HepG2 (cell line): ENCODE measurements around the gene RNASE7.

ENCODE experiments used
- FOXK1 ChIP-seq: sonication (generic); formaldehyde crosslinking; IDR thresholded peaks from 2 replicates; pipeline ENCODE4 v1.4.0; 2020; ENCODE audit warnings: low read depth, missing genetic modification reagents, borderline replicate concordance
- HHEX ChIP-seq: IDR thresholded peaks from 2 replicates; pipeline ENCODE4 v1.6.1; 2016; ENCODE audit warnings: control low read depth
- ISX ChIP-seq: sonication (generic); formaldehyde crosslinking; conservative IDR thresholded peaks from 2 replicates; pipeline ENCODE4 v1.5.0; 2020; ENCODE audit warnings: missing genetic modification reagents
- MAFK ChIP-seq, 2 experiments: IDR thresholded peaks in 1 of 2; conservative IDR thresholded peaks in 1 of 2; 2 replicates each; pipeline ENCODE4 v1.6.1; 2011; ENCODE audit warnings: improper control_type of control experiment in 2 of 2, low read length in 2 of 2
- MED8 ChIP-seq: sonication (generic); formaldehyde crosslinking; IDR thresholded peaks from 2 replicates; pipeline ENCODE4 v1.8.1; 2023; ENCODE audit warnings: mild to moderate bottlenecking, missing genetic modification reagents; ENCODE audit not compliant: insufficient replicate concordance
- ZFX ChIP-seq: sonication (generic); formaldehyde crosslinking; IDR thresholded peaks from 2 replicates; pipeline ENCODE4 v1.4.0; 2020; ENCODE audit warnings: mild to moderate bottlenecking, low read depth, missing genetic modification reagents, moderate library complexity
- ZNF879 ChIP-seq: sonication (generic); formaldehyde crosslinking; IDR thresholded peaks from 2 replicates; pipeline ENCODE4 v1.8.1; 2023; ENCODE audit warnings: missing genetic modification reagents
- ZSCAN30 ChIP-seq: sonication (generic); formaldehyde crosslinking; IDR thresholded peaks from 2 replicates; pipeline ENCODE4 v1.5.0; 2020; ENCODE audit warnings: mild to moderate bottlenecking, missing genetic modification reagents
- TF ChIP-seq, protein P1 (sequence below): sonication (generic); formaldehyde crosslinking; IDR thresholded peaks from 2 replicates; pipeline ENCODE4 v1.8.0; 2022; ENCODE audit warnings: mild to moderate bottlenecking, missing genetic modification reagents, borderline replicate concordance
- TF ChIP-seq, protein P2 (sequence below): sonication (generic); formaldehyde crosslinking; IDR thresholded peaks from 2 replicates; pipeline ENCODE4 v1.5.0; 2020; ENCODE audit warnings: mild to moderate bottlenecking, missing genetic modification reagents, moderate library complexity
- TF ChIP-seq, protein P3 (sequence below): sonication (generic); formaldehyde crosslinking; IDR thresholded peaks from one replicate; pipeline ENCODE4 v1.5.1; 2020; ENCODE audit warnings: mild to moderate bottlenecking, missing genetic modification reagents; ENCODE audit errors: not compliant biosample characterization
- TF ChIP-seq, protein P4 (sequence below): sonication (generic); formaldehyde crosslinking; IDR thresholded peaks from 2 replicates; pipeline ENCODE4 v1.4.0; 2020; ENCODE audit warnings: missing genetic modification reagents

DNA sequence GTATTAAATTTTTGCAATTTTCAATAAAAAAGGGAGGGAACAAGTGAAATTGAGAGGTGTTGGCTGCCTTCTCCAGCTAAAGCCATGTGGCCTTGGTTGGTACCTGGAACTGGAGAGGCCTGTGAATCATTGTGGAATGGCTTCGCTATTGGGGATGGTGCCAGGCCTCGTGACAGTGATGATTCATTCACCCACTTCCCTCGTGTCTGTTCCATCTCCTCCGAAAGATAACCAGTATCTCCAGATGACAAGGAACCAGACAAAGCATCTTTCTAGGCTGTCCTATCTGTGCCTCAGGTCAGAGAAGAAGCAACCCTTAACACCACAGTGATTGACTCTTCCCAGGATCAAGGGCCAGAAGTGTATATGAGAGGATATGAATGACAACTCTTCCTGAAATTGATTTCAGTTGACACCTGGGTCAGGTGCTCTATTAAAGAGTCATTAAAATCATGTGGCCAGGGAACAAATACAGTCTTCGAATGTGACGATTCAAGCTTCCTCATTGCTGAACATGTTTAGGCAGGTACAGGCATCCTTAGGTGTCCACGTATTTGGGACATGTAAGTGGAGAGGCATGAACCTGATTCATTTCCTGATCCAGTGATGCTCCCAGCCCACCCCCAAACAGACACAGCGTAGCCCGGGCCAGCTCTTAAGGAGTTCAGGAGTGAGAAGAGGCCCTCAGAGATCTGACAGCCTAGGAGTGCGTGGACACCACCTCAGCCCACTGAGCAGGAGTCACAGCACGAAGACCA is at the start of gene RNASE7:
- TF ChIP-seq, protein P1, sequence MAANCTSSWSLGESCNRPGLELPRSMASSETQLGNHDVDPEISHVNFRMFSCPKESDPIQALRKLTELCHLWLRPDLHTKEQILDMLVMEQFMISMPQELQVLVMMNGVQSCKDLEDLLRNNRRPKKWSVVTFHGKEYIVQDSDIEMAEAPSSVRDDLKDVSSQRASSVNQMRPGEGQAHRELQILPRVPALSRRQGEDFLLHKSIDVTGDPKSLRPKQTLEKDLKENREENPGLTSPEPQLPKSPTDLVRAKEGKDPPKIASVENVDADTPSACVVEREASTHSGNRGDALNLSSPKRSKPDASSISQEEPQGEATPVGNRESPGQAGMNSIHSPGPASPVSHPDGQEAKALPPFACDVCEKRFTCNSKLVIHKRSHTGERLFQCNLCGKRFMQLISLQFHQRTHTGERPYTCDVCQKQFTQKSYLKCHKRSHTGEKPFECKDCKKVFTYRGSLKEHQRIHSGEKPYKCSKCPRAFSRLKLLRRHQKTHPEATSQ (CRISPR knock-in tag): no peak
- TF ChIP-seq, protein P2, sequence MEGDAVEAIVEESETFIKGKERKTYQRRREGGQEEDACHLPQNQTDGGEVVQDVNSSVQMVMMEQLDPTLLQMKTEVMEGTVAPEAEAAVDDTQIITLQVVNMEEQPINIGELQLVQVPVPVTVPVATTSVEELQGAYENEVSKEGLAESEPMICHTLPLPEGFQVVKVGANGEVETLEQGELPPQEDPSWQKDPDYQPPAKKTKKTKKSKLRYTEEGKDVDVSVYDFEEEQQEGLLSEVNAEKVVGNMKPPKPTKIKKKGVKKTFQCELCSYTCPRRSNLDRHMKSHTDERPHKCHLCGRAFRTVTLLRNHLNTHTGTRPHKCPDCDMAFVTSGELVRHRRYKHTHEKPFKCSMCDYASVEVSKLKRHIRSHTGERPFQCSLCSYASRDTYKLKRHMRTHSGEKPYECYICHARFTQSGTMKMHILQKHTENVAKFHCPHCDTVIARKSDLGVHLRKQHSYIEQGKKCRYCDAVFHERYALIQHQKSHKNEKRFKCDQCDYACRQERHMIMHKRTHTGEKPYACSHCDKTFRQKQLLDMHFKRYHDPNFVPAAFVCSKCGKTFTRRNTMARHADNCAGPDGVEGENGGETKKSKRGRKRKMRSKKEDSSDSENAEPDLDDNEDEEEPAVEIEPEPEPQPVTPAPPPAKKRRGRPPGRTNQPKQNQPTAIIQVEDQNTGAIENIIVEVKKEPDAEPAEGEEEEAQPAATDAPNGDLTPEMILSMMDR: no peak
- no peak for TF ChIP-seq ZFX (CRISPR knock-in tag)
- no peak for TF ChIP-seq ZNF879 (CRISPR knock-in tag)
- TF ChIP-seq, protein P3, sequence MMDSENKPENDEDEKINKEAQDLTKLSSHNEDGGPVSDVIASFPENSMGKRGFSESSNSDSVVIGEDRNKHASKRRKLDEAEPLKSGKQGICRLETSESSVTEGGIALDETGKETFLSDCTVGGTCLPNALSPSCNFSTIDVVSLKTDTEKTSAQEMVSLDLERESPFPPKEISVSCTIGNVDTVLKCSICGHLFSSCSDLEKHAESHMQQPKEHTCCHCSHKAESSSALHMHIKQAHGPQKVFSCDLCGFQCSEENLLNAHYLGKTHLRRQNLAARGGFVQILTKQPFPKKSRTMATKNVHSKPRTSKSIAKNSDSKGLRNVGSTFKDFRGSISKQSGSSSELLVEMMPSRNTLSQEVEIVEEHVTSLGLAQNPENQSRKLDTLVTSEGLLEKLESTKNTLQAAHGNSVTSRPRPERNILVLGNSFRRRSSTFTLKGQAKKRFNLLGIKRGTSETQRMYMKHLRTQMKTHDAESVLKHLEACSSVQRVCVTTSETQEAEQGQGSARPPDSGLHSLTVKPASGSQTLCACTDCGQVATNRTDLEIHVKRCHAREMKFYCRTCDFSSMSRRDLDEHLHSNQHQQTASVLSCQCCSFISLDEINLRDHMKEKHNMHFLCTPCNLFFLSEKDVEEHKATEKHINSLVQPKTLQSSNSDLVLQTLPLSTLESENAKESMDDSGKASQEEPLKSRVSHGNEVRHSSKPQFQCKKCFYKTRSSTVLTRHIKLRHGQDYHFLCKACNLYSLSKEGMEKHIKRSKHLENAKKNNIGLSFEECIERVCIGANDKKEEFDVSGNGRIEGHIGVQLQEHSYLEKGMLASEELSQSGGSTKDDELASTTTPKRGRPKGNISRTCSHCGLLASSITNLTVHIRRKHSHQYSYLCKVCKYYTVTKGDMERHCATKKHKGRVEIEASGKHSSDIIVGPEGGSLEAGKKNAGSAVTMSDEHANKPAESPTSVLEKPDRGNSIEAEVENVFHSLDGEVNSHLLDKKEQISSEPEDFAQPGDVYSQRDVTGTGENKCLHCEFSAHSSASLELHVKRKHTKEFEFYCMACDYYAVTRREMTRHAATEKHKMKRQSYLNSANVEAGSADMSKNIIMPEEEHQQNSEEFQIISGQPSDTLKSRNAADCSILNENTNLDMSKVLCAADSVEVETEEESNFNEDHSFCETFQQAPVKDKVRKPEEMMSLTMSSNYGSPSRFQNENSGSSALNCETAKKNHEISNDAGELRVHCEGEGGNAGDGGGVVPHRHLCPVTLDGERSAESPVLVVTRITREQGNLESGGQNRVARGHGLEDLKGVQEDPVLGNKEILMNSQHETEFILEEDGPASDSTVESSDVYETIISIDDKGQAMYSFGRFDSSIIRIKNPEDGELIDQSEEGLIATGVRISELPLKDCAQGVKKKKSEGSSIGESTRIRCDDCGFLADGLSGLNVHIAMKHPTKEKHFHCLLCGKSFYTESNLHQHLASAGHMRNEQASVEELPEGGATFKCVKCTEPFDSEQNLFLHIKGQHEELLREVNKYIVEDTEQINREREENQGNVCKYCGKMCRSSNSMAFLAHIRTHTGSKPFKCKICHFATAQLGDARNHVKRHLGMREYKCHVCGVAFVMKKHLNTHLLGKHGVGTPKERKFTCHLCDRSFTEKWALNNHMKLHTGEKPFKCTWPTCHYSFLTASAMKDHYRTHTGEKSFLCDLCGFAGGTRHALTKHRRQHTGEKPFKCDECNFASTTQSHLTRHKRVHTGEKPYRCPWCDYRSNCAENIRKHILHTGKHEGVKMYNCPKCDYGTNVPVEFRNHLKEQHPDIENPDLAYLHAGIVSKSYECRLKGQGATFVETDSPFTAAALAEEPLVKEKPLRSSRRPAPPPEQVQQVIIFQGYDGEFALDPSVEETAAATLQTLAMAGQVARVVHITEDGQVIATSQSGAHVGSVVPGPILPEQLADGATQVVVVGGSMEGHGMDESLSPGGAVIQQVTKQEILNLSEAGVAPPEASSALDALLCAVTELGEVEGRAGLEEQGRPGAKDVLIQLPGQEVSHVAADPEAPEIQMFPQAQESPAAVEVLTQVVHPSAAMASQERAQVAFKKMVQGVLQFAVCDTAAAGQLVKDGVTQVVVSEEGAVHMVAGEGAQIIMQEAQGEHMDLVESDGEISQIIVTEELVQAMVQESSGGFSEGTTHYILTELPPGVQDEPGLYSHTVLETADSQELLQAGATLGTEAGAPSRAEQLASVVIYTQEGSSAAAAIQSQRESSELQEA: no peak
- no peak for TF ChIP-seq MED8 (CRISPR knock-in tag)
- TF ChIP-seq MAFK (conservative IDR thresholded peaks at IDR 0.05 in 1 of 2, IDR thresholded peaks at IDR 0.05 in 1 of 2; ENCODE audit: low read length in 2 of 2): no peak
- no peak for TF ChIP-seq HHEX
- TF ChIP-seq FOXK1 (CRISPR knock-in tag): no peak
- no peak for TF ChIP-seq ZSCAN30
- no peak for TF ChIP-seq ISX
- TF ChIP-seq, protein P4, sequence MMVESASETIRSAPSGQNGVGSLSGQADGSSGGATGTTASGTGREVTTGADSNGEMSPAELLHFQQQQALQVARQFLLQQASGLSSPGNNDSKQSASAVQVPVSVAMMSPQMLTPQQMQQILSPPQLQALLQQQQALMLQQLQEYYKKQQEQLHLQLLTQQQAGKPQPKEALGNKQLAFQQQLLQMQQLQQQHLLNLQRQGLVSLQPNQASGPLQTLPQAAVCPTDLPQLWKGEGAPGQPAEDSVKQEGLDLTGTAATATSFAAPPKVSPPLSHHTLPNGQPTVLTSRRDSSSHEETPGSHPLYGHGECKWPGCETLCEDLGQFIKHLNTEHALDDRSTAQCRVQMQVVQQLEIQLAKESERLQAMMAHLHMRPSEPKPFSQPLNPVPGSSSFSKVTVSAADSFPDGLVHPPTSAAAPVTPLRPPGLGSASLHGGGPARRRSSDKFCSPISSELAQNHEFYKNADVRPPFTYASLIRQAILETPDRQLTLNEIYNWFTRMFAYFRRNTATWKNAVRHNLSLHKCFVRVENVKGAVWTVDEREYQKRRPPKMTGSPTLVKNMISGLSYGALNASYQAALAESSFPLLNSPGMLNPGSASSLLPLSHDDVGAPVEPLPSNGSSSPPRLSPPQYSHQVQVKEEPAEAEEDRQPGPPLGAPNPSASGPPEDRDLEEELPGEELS (CRISPR knock-in tag): no peak
